GM20000 (cell line): Measurements from ENCODE around the gene ARIH1.

ENCODE experiments used
- DNase-seq: peaks from one replicate; pipeline ENCODE4 v3.0.0; 2012; ENCODE audit warnings: low spot score
- CTCF ChIP-seq: IDR thresholded peaks from 2 replicates; pipeline ENCODE4 v1.5.1; 2012; ENCODE audit warnings: mild to moderate bottlenecking, control low read depth; ENCODE audit errors: extremely low read depth, missing control alignments

The ARIH1 gene

DNA sequence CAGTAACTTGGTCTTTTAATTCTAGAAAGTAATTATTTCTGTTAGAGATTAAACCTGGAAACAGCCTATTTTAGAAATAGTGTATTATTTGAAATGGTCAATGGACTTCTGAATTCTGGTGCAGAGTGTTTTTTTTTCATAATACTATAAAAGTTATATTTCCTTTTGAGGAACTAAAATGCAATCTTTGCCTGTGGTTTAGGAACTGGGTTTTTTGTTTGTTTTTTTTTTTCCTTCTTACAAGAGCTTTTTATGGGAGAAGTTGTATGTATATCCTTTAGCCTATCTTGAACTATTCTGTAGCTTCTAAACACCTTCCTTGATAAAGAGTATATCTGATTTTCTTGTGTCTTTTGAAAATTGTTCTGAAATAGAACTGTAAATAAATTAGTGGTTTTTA, 88.3 kb downstream of the ARIH1 start:
- no peak for DNase-seq
- no peak for TF ChIP-seq CTCF

- no peak for TF ChIP-seq CTCF
- no peak for DNase-seq
These were observed 88.7 kb downstream of the ARIH1 start for GRCh38 chr15:72562878-72563277.

DNA sequence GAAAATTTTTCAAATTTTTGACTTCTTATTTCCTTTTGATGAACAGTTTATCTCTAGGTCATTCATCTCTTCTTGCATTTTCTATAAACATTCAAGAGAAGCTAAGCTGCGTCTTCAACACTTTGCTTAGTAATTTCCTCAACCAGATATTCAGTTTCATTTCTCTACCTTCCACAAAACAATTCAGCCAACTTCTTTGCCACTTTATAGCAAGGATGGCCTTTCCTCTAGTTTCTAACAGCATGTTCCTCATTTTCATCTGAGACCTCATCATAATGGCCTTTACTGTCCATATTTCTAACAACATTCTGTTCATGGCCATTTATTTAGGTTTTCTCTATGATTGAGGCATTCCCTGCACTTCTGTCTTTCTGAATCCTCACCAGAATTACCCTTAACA, 90.0 kb downstream of the ARIH1 start:
- DNase-seq: no peak
- no peak for TF ChIP-seq CTCF

- DNase-seq: no peak
- TF ChIP-seq CTCF: no peak
These were observed 92.8 kb downstream of the ARIH1 start for GRCh38 chr15:72566973-72567372.

- no peak for TF ChIP-seq CTCF
- DNase-seq: no peak
These were observed 95.9 kb downstream of the ARIH1 start for GRCh38 chr15:72570059-72570458.

GRCh38 chr15:72579814-72580213, 105.7 kb downstream of the ARIH1 start:
- no peak for TF ChIP-seq CTCF
- DNase-seq: no peak

DNA sequence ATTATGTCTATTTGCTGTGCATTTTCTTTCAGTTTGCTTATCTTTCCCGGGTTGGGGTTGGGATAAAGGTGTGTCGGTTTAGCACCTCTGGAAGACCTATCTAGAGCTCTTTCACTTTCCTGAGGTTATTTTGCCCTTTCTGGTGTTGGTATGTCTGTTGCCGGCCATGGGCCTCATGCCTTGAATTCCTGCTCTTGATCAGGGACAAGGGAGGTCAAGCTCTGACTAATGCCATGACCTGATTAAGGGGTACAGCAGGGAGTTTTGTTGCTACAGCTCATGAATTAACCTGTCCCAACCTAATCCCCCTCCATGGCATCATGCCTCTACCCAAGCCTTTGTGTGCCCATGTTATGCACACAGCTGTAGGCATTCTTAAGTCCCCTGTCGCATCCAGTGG, 109.9 kb downstream of the ARIH1 start:
- TF ChIP-seq CTCF: no peak
- no peak for DNase-seq
